Activated T-cell treated with anti-CD3 and anti-CD28 coated beads, Interleukin-2, amount 50 U/mL, for 4 hours (primary cell): Measurements from ENCODE around the gene PGLYRP1. TPM values are rescaled to one million over a fixed set of nuclear protein-coding genes. Genes with fewer than 3 reads are reported as not detected.
A peak's percentile ranks its signal among the peaks of the same experiment; 100 is the strongest.

Experiments used
- ATAC-seq, 2 donors: fragments of 200-7000 bp; cut with Tn5 transposase; one replicate each; pipeline ENCODE4 v1.10.0; 2021
- DNase-seq: peaks from one replicate; pipeline ENCODE4 v3.0.0-alpha.2; 2020
- H3K27me3 Mint-ChIP-seq: one replicate; pipeline ENCODE4 v1.8.0; 2021; ENCODE audit warnings: low read depth, mixed read lengths
- H3K36me3 Mint-ChIP-seq: one replicate; pipeline ENCODE4 v1.8.0; 2022; ENCODE audit warnings: mixed read lengths; ENCODE audit not compliant: insufficient read depth
- H3K4me1 Mint-ChIP-seq: one replicate; pipeline ENCODE4 v1.8.0; 2021; ENCODE audit warnings: low read depth, mixed read lengths
- H3K4me3 Mint-ChIP-seq: one replicate; pipeline ENCODE4 v1.8.0; 2021; ENCODE audit warnings: mild to moderate bottlenecking, moderate library complexity, mixed read lengths
- H3K9me3 Mint-ChIP-seq: one replicate; pipeline ENCODE4 v1.8.0; 2021; ENCODE audit warnings: mixed read lengths
- total RNA-seq, 3 donors: library from RNA; stranded (reverse); gene quantifications; one replicate each; pipeline ENCODE4 v1.2.1, GENCODE V29; 2021

The PGLYRP1 gene
- total RNA-seq, 3 donors from 2014 or later = not detected

- H3K36me3 Mint-ChIP-seq = no peaks in the 10 kb centered on the region
- H3K4me3 Mint-ChIP-seq = no peak overlapping the region
- H3K9me3 Mint-ChIP-seq = no peaks in the 10 kb centered on the region
- H3K27me3 Mint-ChIP-seq = peaks cover 61% of the 10 kb centered on the region
- H3K4me1 Mint-ChIP-seq = no peaks in the 10 kb centered on the region
- DNase-seq = no peak
- peak; percentile 18 to 50 for ATAC-seq
These were observed 19.5 kb upstream of the PGLYRP1 start for GRCh38 chr19:46042252-46042883.

- no peak for ATAC-seq
- DNase-seq = no peak
- peaks cover 53% of the 10 kb centered on the region for H3K27me3 Mint-ChIP-seq
- no peaks in the 10 kb centered on the region for H3K36me3 Mint-ChIP-seq
- no peaks in the 10 kb centered on the region for H3K4me1 Mint-ChIP-seq
- H3K9me3 Mint-ChIP-seq = no peaks in the 10 kb centered on the region
- H3K4me3 Mint-ChIP-seq = no peak within 1 kb of the TSS
These were observed 18.2 kb upstream of the PGLYRP1 start, which contains the start of gene IGFL4 for GRCh38 chr19:46040952-46041500. Gene IGFL4 (minus strand): TSS chr19:46041002. CDS start chr19:46040962, 40 bp downstream.

- Mint-ChIP-seq H3K27me3 (peaks cover 48% of the 10 kb centered on the region), H3K36me3 (no peaks in the 10 kb centered on the region), H3K9me3 (no peaks in the 10 kb centered on the region), H3K4me1 (no peaks in the 10 kb centered on the region), H3K4me3 (no peak overlapping the region)
- no peak for ATAC-seq
- no peak for DNase-seq
These were observed 17.3 kb upstream of the PGLYRP1 start for GRCh38 chr19:46040125-46040524.

GRCh38 chr19:46036744-46037128, 13.9 kb upstream of the PGLYRP1 start:
- Mint-ChIP-seq H3K4me3 (no peak overlapping the region), H3K4me1 (no peaks in the 10 kb centered on the region), H3K36me3 (no peaks in the 10 kb centered on the region), H3K9me3 (no peaks in the 10 kb centered on the region), H3K27me3 (peaks cover 32% of the 10 kb centered on the region)
- ATAC-seq (no peak), DNase-seq (no peak)

- ATAC-seq = no peak
- H3K4me3 Mint-ChIP-seq = no peak overlapping the region
- peaks cover 30% of the 10 kb centered on the region for H3K27me3 Mint-ChIP-seq
- no peaks in the 10 kb centered on the region for H3K36me3 Mint-ChIP-seq
- no peaks in the 10 kb centered on the region for H3K4me1 Mint-ChIP-seq
- DNase-seq = no peak
- no peaks in the 10 kb centered on the region for H3K9me3 Mint-ChIP-seq
These were observed 13.3 kb upstream of the PGLYRP1 start for GRCh38 chr19:46035986-46036743.

- DNase-seq (no peak), ATAC-seq (no peak)
- Mint-ChIP-seq H3K4me3 (no peak overlapping the region), H3K9me3 (no peaks in the 10 kb centered on the region), H3K4me1 (no peaks in the 10 kb centered on the region), H3K27me3 (peaks cover 24% of the 10 kb centered on the region), H3K36me3 (no peaks in the 10 kb centered on the region)
These were observed 12.7 kb upstream of the PGLYRP1 start for GRCh38 chr19:46035546-46035945.

GRCh38 chr19:46033401-46033800, 10.5 kb upstream of the PGLYRP1 start:
- no peaks in the 10 kb centered on the region for H3K9me3 Mint-ChIP-seq
- H3K4me3 Mint-ChIP-seq = no peak overlapping the region
- DNase-seq = no peak
- peaks cover 17% of the 10 kb centered on the region for H3K27me3 Mint-ChIP-seq
- no peak for ATAC-seq
- no peaks in the 10 kb centered on the region for H3K36me3 Mint-ChIP-seq
- H3K4me1 Mint-ChIP-seq = peaks cover 2% of the 10 kb centered on the region

- Mint-ChIP-seq H3K4me1 (peaks cover 2% of the 10 kb centered on the region), H3K27me3 (peaks cover 19% of the 10 kb centered on the region), H3K9me3 (no peaks in the 10 kb centered on the region), H3K36me3 (no peaks in the 10 kb centered on the region), H3K4me3 (no peak overlapping the region)
- no peak for DNase-seq
- ATAC-seq = no peak
These were observed 9.8 kb upstream of the PGLYRP1 start for GRCh38 chr19:46032597-46033025.

GRCh38 chr19:46031781-46032596, 9.1 kb upstream of the PGLYRP1 start:
- peaks cover 17% of the 10 kb centered on the region for H3K27me3 Mint-ChIP-seq
- DNase-seq (no peak), ATAC-seq (no peak)
- no peak overlapping the region for H3K4me3 Mint-ChIP-seq
- H3K9me3 Mint-ChIP-seq = no peaks in the 10 kb centered on the region
- H3K4me1 Mint-ChIP-seq = peaks cover 2% of the 10 kb centered on the region
- no peaks in the 10 kb centered on the region for H3K36me3 Mint-ChIP-seq

- peaks cover 10% of the 10 kb centered on the region for H3K4me1 Mint-ChIP-seq
- no peaks in the 10 kb centered on the region for H3K36me3 Mint-ChIP-seq
- ATAC-seq (no peak), DNase-seq (no peak)
- peaks cover 2% of the 10 kb centered on the region for H3K9me3 Mint-ChIP-seq
- H3K27me3 Mint-ChIP-seq = peaks cover 25% of the 10 kb centered on the region
- no peak overlapping the region for H3K4me3 Mint-ChIP-seq
These were observed 8.1 kb upstream of the PGLYRP1 start for GRCh38 chr19:46030812-46031550.

- ATAC-seq = no peak
These were observed 3.0 kb upstream of the PGLYRP1 start for GRCh38 chr19:46025835-46026234.

GRCh38 chr19:46023311-46023779, 492 bp upstream of the PGLYRP1 start:
- peaks cover 39% of the 10 kb centered on the region for H3K27me3 Mint-ChIP-seq
- DNase-seq = no peak
- H3K4me1 Mint-ChIP-seq = peaks cover 15% of the 10 kb centered on the region
- ATAC-seq = no peak
- H3K4me3 Mint-ChIP-seq = no peak overlapping the region
- H3K36me3 Mint-ChIP-seq = no peaks in the 10 kb centered on the region
- H3K9me3 Mint-ChIP-seq = peaks cover 4% of the 10 kb centered on the region

More at GRCh38 chr19:46025835-46026234, 3.0 kb upstream of the PGLYRP1 start:
- no peak overlapping the region for H3K4me3 Mint-ChIP-seq
- no peak for DNase-seq
- peaks cover 4% of the 10 kb centered on the region for H3K9me3 Mint-ChIP-seq
- H3K27me3 Mint-ChIP-seq = peaks cover 42% of the 10 kb centered on the region
- H3K4me1 Mint-ChIP-seq = peaks cover 17% of the 10 kb centered on the region
- no peaks in the 10 kb centered on the region for H3K36me3 Mint-ChIP-seq

- Mint-ChIP-seq H3K36me3 (no peaks in the 10 kb centered on the region), H3K4me3 (no peak overlapping the region), H3K27me3 (peaks cover 37% of the 10 kb centered on the region), H3K9me3 (peaks cover 4% of the 10 kb centered on the region), H3K4me1 (peaks cover 15% of the 10 kb centered on the region)
- DNase-seq (no peak), ATAC-seq (no peak)
These were observed 807 bp downstream of the PGLYRP1 start for GRCh38 chr19:46022061-46022430.
